Measurements from ENCODE around the gene JAML. TPM values are rescaled to one million over a fixed set of nuclear protein-coding genes. Genes with fewer than 3 reads are reported as not detected.
A peak's percentile ranks its signal among the peaks of the same experiment; 100 is the strongest.

Gene JAML
- total and polyA plus RNA-seq, 2 of the 13 experiments (the other 11 are each of a cell fraction or from before 2014, with no cell fraction given): 2.0 to 3.3 TPM

GRCh38 chr11:118194835-118195627 lies 29.8 kb downstream of the JAML start (continued):
- no peak for TF ChIP-seq SNAPC2 (CRISPR knock-in tag; IDR thresholded peaks at IDR 0.05)
- TF ChIP-seq RNF219 (CRISPR knock-in tag; IDR thresholded peaks at IDR 0.05): 0 out of 2 replicates have a peak, but pooled peaks have one; percentile 66
- TF ChIP-seq ZNF766 (CRISPR knock-in tag; IDR thresholded peaks at IDR 0.05; ENCODE audit: borderline replicate concordance): no peak
- no peak for TF ChIP-seq ZNF160 (CRISPR knock-in tag; IDR thresholded peaks at IDR 0.05)
- no peak for TF ChIP-seq ZNF747 (CRISPR knock-in tag; IDR thresholded peaks at IDR 0.05; ENCODE audit: borderline replicate concordance)
- no peak for TF ChIP-seq ZNF180 (CRISPR knock-in tag; IDR thresholded peaks at IDR 0.05; ENCODE audit: borderline replicate concordance, low read depth)
- TF ChIP-seq ZBTB10 (CRISPR knock-in tag; IDR thresholded peaks at IDR 0.05; ENCODE audit: borderline replicate concordance): no peak
- TF ChIP-seq ZZZ3 (CRISPR knock-in tag; IDR thresholded peaks at IDR 0.05; ENCODE audit: borderline replicate concordance): no peak
- peak; percentile 74 for TF ChIP-seq DRAP1 (CRISPR knock-in tag; IDR thresholded peaks at IDR 0.05)
- TF ChIP-seq BATF2 (CRISPR knock-in tag; IDR thresholded peaks at IDR 0.05): no peak
- TF ChIP-seq RCOR2 (CRISPR knock-in tag; IDR thresholded peaks at IDR 0.05): peak; percentile 41; the same call in 1 of the 2 replicates
- TF ChIP-seq, protein P1, sequence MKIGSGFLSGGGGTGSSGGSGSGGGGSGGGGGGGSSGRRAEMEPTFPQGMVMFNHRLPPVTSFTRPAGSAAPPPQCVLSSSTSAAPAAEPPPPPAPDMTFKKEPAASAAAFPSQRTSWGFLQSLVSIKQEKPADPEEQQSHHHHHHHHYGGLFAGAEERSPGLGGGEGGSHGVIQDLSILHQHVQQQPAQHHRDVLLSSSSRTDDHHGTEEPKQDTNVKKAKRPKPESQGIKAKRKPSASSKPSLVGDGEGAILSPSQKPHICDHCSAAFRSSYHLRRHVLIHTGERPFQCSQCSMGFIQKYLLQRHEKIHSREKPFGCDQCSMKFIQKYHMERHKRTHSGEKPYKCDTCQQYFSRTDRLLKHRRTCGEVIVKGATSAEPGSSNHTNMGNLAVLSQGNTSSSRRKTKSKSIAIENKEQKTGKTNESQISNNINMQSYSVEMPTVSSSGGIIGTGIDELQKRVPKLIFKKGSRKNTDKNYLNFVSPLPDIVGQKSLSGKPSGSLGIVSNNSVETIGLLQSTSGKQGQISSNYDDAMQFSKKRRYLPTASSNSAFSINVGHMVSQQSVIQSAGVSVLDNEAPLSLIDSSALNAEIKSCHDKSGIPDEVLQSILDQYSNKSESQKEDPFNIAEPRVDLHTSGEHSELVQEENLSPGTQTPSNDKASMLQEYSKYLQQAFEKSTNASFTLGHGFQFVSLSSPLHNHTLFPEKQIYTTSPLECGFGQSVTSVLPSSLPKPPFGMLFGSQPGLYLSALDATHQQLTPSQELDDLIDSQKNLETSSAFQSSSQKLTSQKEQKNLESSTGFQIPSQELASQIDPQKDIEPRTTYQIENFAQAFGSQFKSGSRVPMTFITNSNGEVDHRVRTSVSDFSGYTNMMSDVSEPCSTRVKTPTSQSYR (CRISPR knock-in tag; IDR thresholded peaks at IDR 0.05; ENCODE audit: borderline replicate concordance): peak; percentile 77; the same call in 1 of the 2 replicates
- no peak for TF ChIP-seq DZIP1 (CRISPR knock-in tag; IDR thresholded peaks at IDR 0.05)
- TF ChIP-seq ISL2 (CRISPR knock-in tag; IDR thresholded peaks at IDR 0.05): peak; percentile 57; the same call in 1 of the 2 replicates
- no peak for TF ChIP-seq HOXA7 (CRISPR knock-in tag; IDR thresholded peaks at IDR 0.05)
- TF ChIP-seq MAF1 (CRISPR knock-in tag; IDR thresholded peaks at IDR 0.05; ENCODE audit: borderline replicate concordance): no peak
